ENCODE results near the gene UBAC2. TPM values are rescaled to one million over a fixed set of nuclear protein-coding genes. Genes with fewer than 3 reads are reported as not detected.

The UBAC2 gene
- total RNA-seq, 1 experiment from 2014 or later = 58.3 TPM

DNA sequence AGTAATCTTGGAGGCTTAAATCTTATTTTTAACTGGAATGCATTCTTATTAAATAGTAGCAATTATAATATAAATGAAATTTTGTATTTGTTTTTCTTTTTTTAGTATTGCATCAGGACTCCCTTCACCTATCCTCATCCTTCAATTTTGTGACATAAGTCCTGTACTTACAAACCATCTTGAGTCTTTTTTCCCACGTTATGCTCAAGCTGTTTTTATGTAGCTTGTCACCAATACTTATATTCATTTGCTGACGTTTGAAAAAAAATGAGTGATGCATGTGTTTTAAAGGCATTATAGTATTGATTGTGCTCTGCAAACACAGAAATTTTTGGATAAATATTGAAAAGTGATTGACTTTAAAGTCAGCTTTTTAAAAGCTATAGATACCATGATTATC is 56.6 kb downstream of the UBAC2 start:
- Histone ChIP-seq H3K79me2 (ENCODE audit: low read length) (peaks cover 75% of the 10 kb centered on the region), H3K9ac (ENCODE audit: low read length) (peak overlapping the region; percentile 73), H3K27me3 (ENCODE audit: low read length) (no peaks in the 10 kb centered on the region), H4K20me1 (ENCODE audit: insufficient read depth, low read depth, low read length) (peaks cover 15% of the 10 kb centered on the region), H2AFZ (ENCODE audit: low read length) (no peak overlapping the region), H3K27ac (ENCODE audit: low read length) (peak overlapping the region; percentile 98), H3K4me3 (ENCODE audit: low read length) (peak overlapping the region; percentile 78), H3K36me3 (ENCODE audit: insufficient read depth, low read length) (peaks cover 25% of the 10 kb centered on the region), H3K4me1 (ENCODE audit: low read length) (peaks cover 68% of the 10 kb centered on the region), H3K4me2 (ENCODE audit: low read depth, low read length, poor library complexity, severe bottlenecking) (peak overlapping the region; percentile 91), H3K9me3 (ENCODE audit: low read length) (no peaks in the 10 kb centered on the region), H3K9me2 (replicated peaks; ENCODE audit: insufficient read depth, low read length) (no peaks in the 10 kb centered on the region)
- DNase-seq = peak; percentile 77

GRCh38 chr13:99258210-99258860 is 57.7 kb downstream of the UBAC2 start, which contains the start of gene GPR18:
Gene GPR18, minus strand, starts transcription at chr13:99258379. Its CDS starts 2,507 bp downstream, at chr13:99255872.
- H3K27me3 ChIP-seq (ENCODE audit: low read length) = no peaks in the 10 kb centered on the region
- peak within 1 kb of the TSS; percentile 78 for H3K4me3 ChIP-seq (ENCODE audit: low read length)
- peaks cover 80% of the 10 kb centered on the region for H3K79me2 ChIP-seq (ENCODE audit: low read length)
- H3K4me1 ChIP-seq (ENCODE audit: low read length) = peaks cover 77% of the 10 kb centered on the region
- peak within 1 kb of the TSS; percentile 73 for H3K9ac ChIP-seq (ENCODE audit: low read length)
- H3K9me3 ChIP-seq (ENCODE audit: low read length) = no peaks in the 10 kb centered on the region
- peaks cover 25% of the 10 kb centered on the region for H3K36me3 ChIP-seq (ENCODE audit: insufficient read depth, low read length)
- peak within 1 kb of the TSS; percentile 98 for H3K27ac ChIP-seq (ENCODE audit: low read length)
- no peaks in the 10 kb centered on the region for H3K9me2 ChIP-seq (replicated peaks; ENCODE audit: insufficient read depth, low read length)
- H2AFZ ChIP-seq (ENCODE audit: low read length) = no peak within 1 kb of the TSS
- peaks cover 15% of the 10 kb centered on the region for H4K20me1 ChIP-seq (ENCODE audit: insufficient read depth, low read depth, low read length)
- DNase-seq = peak; percentile 90
- peak within 1 kb of the TSS; percentile 91 for H3K4me2 ChIP-seq (ENCODE audit: low read depth, low read length, poor library complexity, severe bottlenecking)

- H3K27me3 ChIP-seq (ENCODE audit: low read length) = no peaks in the 10 kb centered on the region
- H3K79me2 ChIP-seq (ENCODE audit: low read length) = peaks cover 80% of the 10 kb centered on the region
- H3K4me3 ChIP-seq (ENCODE audit: low read length) = peak overlapping the region; percentile 78
- H3K4me1 ChIP-seq (ENCODE audit: low read length) = peaks cover 83% of the 10 kb centered on the region
- peak overlapping the region; percentile 73 for H3K9ac ChIP-seq (ENCODE audit: low read length)
- H3K27ac ChIP-seq (ENCODE audit: low read length) = peak overlapping the region; percentile 98
- peaks cover 15% of the 10 kb centered on the region for H4K20me1 ChIP-seq (ENCODE audit: insufficient read depth, low read depth, low read length)
- peak overlapping the region; percentile 91 for H3K4me2 ChIP-seq (ENCODE audit: low read depth, low read length, poor library complexity, severe bottlenecking)
- H3K9me2 ChIP-seq (replicated peaks; ENCODE audit: insufficient read depth, low read length) = no peaks in the 10 kb centered on the region
- H2AFZ ChIP-seq (ENCODE audit: low read length) = no peak overlapping the region
- peak; percentile 97 for DNase-seq
- no peaks in the 10 kb centered on the region for H3K9me3 ChIP-seq (ENCODE audit: low read length)
- peaks cover 24% of the 10 kb centered on the region for H3K36me3 ChIP-seq (ENCODE audit: insufficient read depth, low read length)
Observed at GRCh38 chr13:99258946-99259345, 58.3 kb downstream of the UBAC2 start.

- no peak for DNase-seq
- peaks cover 75% of the 10 kb centered on the region for H3K79me2 ChIP-seq (ENCODE audit: low read length)
- H4K20me1 ChIP-seq (ENCODE audit: insufficient read depth, low read depth, low read length) = peaks cover 10% of the 10 kb centered on the region
- H3K27me3 ChIP-seq (ENCODE audit: low read length) = no peaks in the 10 kb centered on the region
- H2AFZ ChIP-seq (ENCODE audit: low read length) = no peak overlapping the region
- no peaks in the 10 kb centered on the region for H3K9me3 ChIP-seq (ENCODE audit: low read length)
- H3K4me2 ChIP-seq (ENCODE audit: low read depth, low read length, poor library complexity, severe bottlenecking) = peak overlapping the region; percentile 91
- peaks cover 90% of the 10 kb centered on the region for H3K4me1 ChIP-seq (ENCODE audit: low read length)
- peaks cover 12% of the 10 kb centered on the region; the same call in 1 of the 2 replicates for H3K36me3 ChIP-seq (ENCODE audit: insufficient read depth, low read length)
- H3K4me3 ChIP-seq (ENCODE audit: low read length) = peak overlapping the region; percentile 32; the same call in 1 of the 2 replicates
- peak overlapping the region; percentile 51 for H3K9ac ChIP-seq (ENCODE audit: low read length)
- H3K27ac ChIP-seq (ENCODE audit: low read length) = peak overlapping the region; percentile 98
- H3K9me2 ChIP-seq (replicated peaks; ENCODE audit: insufficient read depth, low read length) = no peaks in the 10 kb centered on the region
Observed at GRCh38 chr13:99260216-99260615, 59.6 kb downstream of the UBAC2 start.

DNA sequence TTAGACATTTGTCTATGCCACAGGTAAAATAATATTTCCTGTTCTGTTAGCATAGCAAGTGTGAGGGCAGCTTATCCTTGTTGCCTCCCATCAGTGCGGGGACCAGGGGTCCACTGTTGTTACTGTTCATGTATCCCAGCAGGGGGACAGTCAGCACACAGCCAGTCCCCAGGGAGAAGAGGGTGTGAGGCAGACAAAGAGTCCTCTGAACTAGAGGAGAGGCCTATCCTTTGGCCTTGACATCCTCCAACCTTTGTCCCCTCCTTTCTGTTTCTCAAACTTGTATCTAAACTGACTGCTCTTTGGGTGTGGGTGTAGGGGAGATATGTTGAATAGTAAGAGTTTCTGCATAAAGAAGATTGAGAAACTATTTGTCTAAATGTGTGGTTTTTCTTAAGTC is 60.4 kb downstream of the UBAC2 start:
- Histone ChIP-seq H4K20me1 (ENCODE audit: insufficient read depth, low read depth, low read length) (peaks cover 1% of the 10 kb centered on the region), H3K27me3 (ENCODE audit: low read length) (no peaks in the 10 kb centered on the region), H3K79me2 (ENCODE audit: low read length) (peaks cover 67% of the 10 kb centered on the region), H3K4me2 (ENCODE audit: low read depth, low read length, poor library complexity, severe bottlenecking) (peak overlapping the region; percentile 91), H3K27ac (ENCODE audit: low read length) (peak overlapping the region; percentile 98), H2AFZ (ENCODE audit: low read length) (no peak overlapping the region), H3K9me3 (ENCODE audit: low read length) (no peaks in the 10 kb centered on the region), H3K9ac (ENCODE audit: low read length) (peak overlapping the region; percentile 37), H3K4me1 (ENCODE audit: low read length) (peaks cover 88% of the 10 kb centered on the region), H3K4me3 (ENCODE audit: low read length) (0 out of 2 replicates have a peak overlapping the region, but pooled peaks have one; percentile 0), H3K36me3 (ENCODE audit: insufficient read depth, low read length) (peaks cover 4% of the 10 kb centered on the region; the same call in 1 of the 2 replicates), H3K9me2 (replicated peaks; ENCODE audit: insufficient read depth, low read length) (no peaks in the 10 kb centered on the region)
- DNase-seq = peak; percentile 72

DNA sequence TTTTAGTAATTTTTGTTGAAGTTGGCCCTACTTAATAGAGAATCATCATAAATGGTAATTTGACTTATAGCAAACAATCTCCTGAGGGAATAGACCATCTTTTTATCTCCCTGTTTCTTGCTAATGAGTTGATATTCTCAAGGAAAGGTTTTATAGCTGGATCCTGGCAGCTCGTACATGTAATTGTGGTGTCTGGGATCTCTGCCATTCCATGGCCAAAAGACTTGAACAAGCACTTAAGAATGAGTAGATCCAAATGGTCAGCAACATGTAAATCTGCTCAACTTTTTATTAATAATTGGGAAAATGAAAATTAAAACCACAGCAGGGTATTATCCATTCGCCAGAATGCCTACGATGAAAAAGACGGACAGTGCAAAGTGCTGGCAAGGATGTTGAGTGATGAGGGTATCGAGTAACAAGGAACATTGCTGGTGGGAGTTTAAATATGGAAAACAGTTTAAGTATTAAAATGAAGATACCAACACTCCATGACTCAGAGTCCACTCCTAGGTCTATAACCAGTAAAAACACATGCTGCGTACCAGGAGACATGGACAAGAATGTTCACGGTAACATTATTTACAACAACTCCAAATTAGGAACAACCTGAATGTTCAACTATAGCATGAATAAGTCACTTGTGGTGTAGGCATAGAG is 62.6 kb downstream of the UBAC2 start:
- Histone ChIP-seq H3K4me2 (ENCODE audit: low read depth, low read length, poor library complexity, severe bottlenecking) (peak overlapping the region; percentile 46), H3K36me3 (ENCODE audit: insufficient read depth, low read length) (0 out of 2 replicates have a peak, but pooled peaks cover 3% of the 10 kb centered on the region), H4K20me1 (ENCODE audit: insufficient read depth, low read depth, low read length) (peaks cover 11% of the 10 kb centered on the region; the same call in 1 of the 2 replicates), H3K27ac (ENCODE audit: low read length) (peak overlapping the region; percentile 83), H3K27me3 (ENCODE audit: low read length) (no peaks in the 10 kb centered on the region), H3K9me3 (ENCODE audit: low read length) (no peaks in the 10 kb centered on the region), H3K4me3 (ENCODE audit: low read length) (peak overlapping the region; percentile 4; the same call in 1 of the 2 replicates), H3K9me2 (replicated peaks; ENCODE audit: insufficient read depth, low read length) (no peaks in the 10 kb centered on the region), H3K4me1 (ENCODE audit: low read length) (peaks cover 97% of the 10 kb centered on the region), H3K79me2 (ENCODE audit: low read length) (peaks cover 51% of the 10 kb centered on the region), H2AFZ (ENCODE audit: low read length) (no peak overlapping the region), H3K9ac (ENCODE audit: low read length) (no peak overlapping the region)
- no peak for DNase-seq

- Histone ChIP-seq H4K20me1 (ENCODE audit: insufficient read depth, low read depth, low read length) (peaks cover 11% of the 10 kb centered on the region; the same call in 1 of the 2 replicates), H3K9ac (ENCODE audit: low read length) (peak overlapping the region; percentile 41), H3K27me3 (ENCODE audit: low read length) (no peaks in the 10 kb centered on the region), H3K4me3 (ENCODE audit: low read length) (peak overlapping the region; percentile 4; the same call in 1 of the 2 replicates), H3K9me2 (replicated peaks; ENCODE audit: insufficient read depth, low read length) (no peaks in the 10 kb centered on the region), H2AFZ (ENCODE audit: low read length) (no peak overlapping the region), H3K27ac (ENCODE audit: low read length) (peak overlapping the region; percentile 83), H3K4me2 (ENCODE audit: low read depth, low read length, poor library complexity, severe bottlenecking) (peak overlapping the region; percentile 46), H3K36me3 (ENCODE audit: insufficient read depth, low read length) (0 out of 2 replicates have a peak, but pooled peaks cover 3% of the 10 kb centered on the region), H3K4me1 (ENCODE audit: low read length) (peaks cover 98% of the 10 kb centered on the region), H3K9me3 (ENCODE audit: low read length) (no peaks in the 10 kb centered on the region), H3K79me2 (ENCODE audit: low read length) (peaks cover 51% of the 10 kb centered on the region)
- DNase-seq = peak; percentile 73
Observed at GRCh38 chr13:99264051-99264450, 63.4 kb downstream of the UBAC2 start.
